HG03064 (cell line): ENCODE measurements around the gene PVRIG.
"Not testable (repeated sequence)": the region's sequence is repeated elsewhere in the genome, so short reads cannot be mapped to it uniquely, and the experiment has no call there.

Experiments
- ATAC-seq: cut with Tn5 transposase; IDR thresholded peaks from one replicate; pipeline ENCODE4 v1.9.1; 2021; ENCODE audit warnings: low read depth; ENCODE audit not compliant: unreplicated experiment

Gene PVRIG

GRCh38 chr7:100192969-100193368, 26.8 kb upstream of the PVRIG start:
- no peak for ATAC-seq

GRCh38 chr7:100195222-100195621, 24.5 kb upstream of the PVRIG start:
- ATAC-seq, result no peak

- not testable (repeated sequence) for ATAC-seq
These were observed 23.8 kb upstream of the PVRIG start for GRCh38 chr7:100195901-100196322.

- no peak for ATAC-seq
These were observed 21.5 kb upstream of the PVRIG start for GRCh38 chr7:100198266-100198665.

GRCh38 chr7:100200693-100201092, 19.1 kb upstream of the PVRIG start:
- ATAC-seq, result no peak

GRCh38 chr7:100204454-100204853, 15.3 kb upstream of the PVRIG start:
- no peak for ATAC-seq

GRCh38 chr7:100208911-100209408, 10.8 kb upstream of the PVRIG start:
- peak; percentile 57 for ATAC-seq

GRCh38 chr7:100209493-100209892, 10.3 kb upstream of the PVRIG start:
- ATAC-seq, result no peak

- no peak for ATAC-seq
These were observed 8.9 kb upstream of the PVRIG start for GRCh38 chr7:100210805-100211204.

GRCh38 chr7:100211342-100211780, 8.4 kb upstream of the PVRIG start:
- no peak for ATAC-seq

GRCh38 chr7:100212631-100213286, 7.0 kb upstream of the PVRIG start:
- ATAC-seq, result no peak

- ATAC-seq, result no peak
These were observed 6.1 kb upstream of the PVRIG start for GRCh38 chr7:100213672-100214071.

GRCh38 chr7:100214356-100214755, 5.4 kb upstream of the PVRIG start:
- ATAC-seq, result not testable (repeated sequence)

- ATAC-seq, result no peak
These were observed 3.9 kb upstream of the PVRIG start for GRCh38 chr7:100215895-100216294.

- peak; percentile 5 for ATAC-seq
These were observed 1.8 kb upstream of the PVRIG start for GRCh38 chr7:100217934-100218333.

GRCh38 chr7:100219271-100219737, 445 bp upstream of the PVRIG start:
- ATAC-seq, result no peak

GRCh38 chr7:100220586-100221230, 959 bp downstream of the PVRIG start:
- peak; percentile 1 for ATAC-seq

- ATAC-seq, result peak; percentile 42
These were observed 1.5 kb downstream of the PVRIG start for GRCh38 chr7:100221231-100221718.

GRCh38 chr7:100221767-100222444, 2.2 kb downstream of the PVRIG start:
- ATAC-seq, result no peak

- ATAC-seq, result no peak
These were observed 2.8 kb downstream of the PVRIG start for GRCh38 chr7:100222445-100223132.
